Measurements from ENCODE around the gene HAS3.

- no peak for TF ChIP-seq CTCF (IDR thresholded peaks at IDR 0.05; ENCODE audit: low read depth, low read length, missing input control)
- TF ChIP-seq GABPA (IDR thresholded peaks at IDR 0.05 in 1 of 2, conservative IDR thresholded peaks at IDR 0.05 in 1 of 2) = no peak
- TF ChIP-seq MAX (IDR thresholded peaks at IDR 0.05) = no peak
- TF ChIP-seq YY1 (IDR thresholded peaks at IDR 0.05) = no peak
- no peak for TF ChIP-seq ZBTB33 (IDR thresholded peaks at IDR 0.05)
- TF ChIP-seq ATF3 (IDR thresholded peaks at IDR 0.05) = no peak
- TF ChIP-seq, protein P1, sequence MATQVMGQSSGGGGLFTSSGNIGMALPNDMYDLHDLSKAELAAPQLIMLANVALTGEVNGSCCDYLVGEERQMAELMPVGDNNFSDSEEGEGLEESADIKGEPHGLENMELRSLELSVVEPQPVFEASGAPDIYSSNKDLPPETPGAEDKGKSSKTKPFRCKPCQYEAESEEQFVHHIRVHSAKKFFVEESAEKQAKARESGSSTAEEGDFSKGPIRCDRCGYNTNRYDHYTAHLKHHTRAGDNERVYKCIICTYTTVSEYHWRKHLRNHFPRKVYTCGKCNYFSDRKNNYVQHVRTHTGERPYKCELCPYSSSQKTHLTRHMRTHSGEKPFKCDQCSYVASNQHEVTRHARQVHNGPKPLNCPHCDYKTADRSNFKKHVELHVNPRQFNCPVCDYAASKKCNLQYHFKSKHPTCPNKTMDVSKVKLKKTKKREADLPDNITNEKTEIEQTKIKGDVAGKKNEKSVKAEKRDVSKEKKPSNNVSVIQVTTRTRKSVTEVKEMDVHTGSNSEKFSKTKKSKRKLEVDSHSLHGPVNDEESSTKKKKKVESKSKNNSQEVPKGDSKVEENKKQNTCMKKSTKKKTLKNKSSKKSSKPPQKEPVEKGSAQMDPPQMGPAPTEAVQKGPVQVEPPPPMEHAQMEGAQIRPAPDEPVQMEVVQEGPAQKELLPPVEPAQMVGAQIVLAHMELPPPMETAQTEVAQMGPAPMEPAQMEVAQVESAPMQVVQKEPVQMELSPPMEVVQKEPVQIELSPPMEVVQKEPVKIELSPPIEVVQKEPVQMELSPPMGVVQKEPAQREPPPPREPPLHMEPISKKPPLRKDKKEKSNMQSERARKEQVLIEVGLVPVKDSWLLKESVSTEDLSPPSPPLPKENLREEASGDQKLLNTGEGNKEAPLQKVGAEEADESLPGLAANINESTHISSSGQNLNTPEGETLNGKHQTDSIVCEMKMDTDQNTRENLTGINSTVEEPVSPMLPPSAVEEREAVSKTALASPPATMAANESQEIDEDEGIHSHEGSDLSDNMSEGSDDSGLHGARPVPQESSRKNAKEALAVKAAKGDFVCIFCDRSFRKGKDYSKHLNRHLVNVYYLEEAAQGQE (IDR thresholded peaks at IDR 0.05) = no peak
- TF ChIP-seq HNF4G (IDR thresholded peaks at IDR 0.05) = no peak
- no peak for TF ChIP-seq NR2F2 (IDR thresholded peaks at IDR 0.05)
- no peak for TF ChIP-seq RAD21 (IDR thresholded peaks at IDR 0.05)
- no peak for TF ChIP-seq HNF4A (conservative IDR thresholded peaks at IDR 0.05)
These were observed 7.8 kb downstream of the HAS3 start for GRCh38 chr16:69113216-69113615.
